Limb (tissue), 2 donors: ENCODE measurements around the gene FN3K.

Experiments used
- DNase-seq, 2 donors: peaks; one replicate each; pipeline ENCODE4 v3.0.0-alpha.2; 2016; ENCODE audit errors: extremely low spot score in 2 of 2

The FN3K gene

GRCh38 chr17:82794781-82795482 lies 59.5 kb downstream of the FN3K start:
- peak in 1 of 2 donors; percentile 44 for DNase-seq

GRCh38 chr17:82795615-82796014 lies 60.2 kb downstream of the FN3K start:
- DNase-seq: no peak

- no peak for DNase-seq
Measured at GRCh38 chr17:82797061-82797460, 61.6 kb downstream of the FN3K start.

- no peak for DNase-seq
Measured at GRCh38 chr17:82798752-82799151, 63.3 kb downstream of the FN3K start.

- DNase-seq: no peak
Measured at GRCh38 chr17:82799591-82799990, 64.2 kb downstream of the FN3K start.
